ENCODE data around the gene MEIOSIN.

Gene MEIOSIN

DNA sequence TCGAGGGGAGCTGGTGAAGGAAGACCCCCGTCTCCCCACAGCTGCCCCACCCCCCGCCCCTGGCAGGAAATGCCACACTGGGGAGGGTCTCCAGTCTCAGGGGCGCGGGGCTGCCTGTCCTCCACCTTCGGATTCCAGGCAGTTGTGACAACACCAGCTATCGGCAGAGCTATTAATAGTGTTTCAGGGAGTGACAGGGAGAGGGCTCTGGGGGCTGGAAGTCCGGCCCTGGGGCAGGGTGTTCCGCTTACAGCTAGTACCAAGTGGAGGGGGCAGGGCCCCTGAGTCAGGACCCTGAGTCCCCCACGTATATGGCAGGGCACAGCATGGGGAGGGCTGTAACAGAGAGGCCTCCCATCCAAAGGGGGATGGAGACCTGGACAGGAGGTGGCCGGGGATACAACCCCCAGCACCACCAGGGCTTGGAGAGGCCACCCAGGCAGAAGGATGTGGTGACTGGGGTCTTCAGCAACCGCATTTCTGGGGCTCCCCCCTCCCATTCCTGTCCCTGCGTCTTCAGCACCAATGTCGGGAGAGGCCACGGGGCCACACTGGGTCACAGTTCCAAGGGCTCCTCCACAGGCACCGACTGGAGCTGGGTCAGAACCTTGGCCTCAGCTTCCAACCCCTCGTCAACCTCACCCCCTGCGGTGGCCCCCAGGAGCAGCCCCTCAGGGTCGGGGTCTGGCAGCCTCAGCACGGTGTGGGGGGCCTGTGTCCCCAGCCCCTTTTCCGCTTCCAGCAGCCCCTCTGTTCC is 31.9 kb downstream of the MEIOSIN start:
- DNase-seq (ENCODE audit: low read depth in 2 of 2): no peak

- no peak for DNase-seq (ENCODE audit: low read depth in 2 of 2)
Measured at GRCh38 chr19:45765702-45766295, 32.6 kb downstream of the MEIOSIN start.

DNA sequence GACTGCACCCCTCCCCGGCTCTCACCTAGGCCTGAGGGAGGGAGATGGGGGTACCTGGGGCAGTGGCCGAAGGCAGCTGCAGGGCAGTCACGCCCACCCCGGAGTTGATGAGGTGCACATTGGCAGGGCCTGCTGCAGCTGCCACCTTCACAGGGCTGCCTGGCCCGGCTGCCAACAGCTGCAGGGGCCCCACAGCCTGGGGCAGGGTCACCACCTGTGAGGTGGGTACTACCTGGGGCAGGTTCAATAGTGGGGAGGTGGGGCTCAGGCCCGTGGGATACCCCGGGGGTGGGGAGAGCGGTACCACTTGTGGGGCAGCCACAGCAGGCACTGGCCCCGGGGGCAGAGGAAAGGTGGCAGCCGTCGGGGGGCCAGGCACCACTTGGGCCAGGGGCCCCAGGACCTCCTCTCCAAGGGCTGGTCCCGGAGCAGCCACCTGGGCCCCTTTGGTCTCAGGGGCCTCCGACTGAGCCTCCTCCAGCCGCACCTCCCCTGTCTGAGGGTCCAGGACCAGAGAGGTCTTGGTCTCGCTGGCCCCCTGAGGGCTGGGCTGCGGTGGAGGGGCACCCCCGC is 33.1 kb downstream of the MEIOSIN start:
- DNase-seq (ENCODE audit: low read depth in 2 of 2): no peak

DNA sequence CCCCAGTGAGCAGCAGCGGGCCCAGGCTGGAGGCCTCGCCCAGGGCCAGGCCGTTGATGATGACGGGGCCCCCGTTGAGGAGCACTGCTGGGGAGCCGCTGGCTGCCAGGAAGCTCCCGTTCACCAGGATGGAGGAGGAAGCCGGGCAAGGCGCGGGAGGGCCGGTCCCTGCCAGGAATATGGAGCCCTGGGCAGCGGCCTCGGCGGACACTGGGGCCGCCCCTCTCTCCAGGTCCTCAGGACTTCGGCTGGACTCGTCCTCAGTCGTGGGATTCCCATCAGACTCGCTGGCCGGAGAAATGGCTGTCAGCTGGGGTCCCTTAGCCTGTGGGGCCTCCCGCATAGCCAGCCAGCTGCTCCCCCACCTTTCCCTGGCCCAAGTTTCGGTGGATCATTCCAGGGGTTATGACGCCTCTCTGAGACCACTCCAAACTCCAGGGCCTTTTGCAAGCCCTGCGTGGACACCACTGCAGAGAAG is 33.7 kb downstream of the MEIOSIN start:
- no peak for DNase-seq (ENCODE audit: low read depth in 2 of 2)

DNA sequence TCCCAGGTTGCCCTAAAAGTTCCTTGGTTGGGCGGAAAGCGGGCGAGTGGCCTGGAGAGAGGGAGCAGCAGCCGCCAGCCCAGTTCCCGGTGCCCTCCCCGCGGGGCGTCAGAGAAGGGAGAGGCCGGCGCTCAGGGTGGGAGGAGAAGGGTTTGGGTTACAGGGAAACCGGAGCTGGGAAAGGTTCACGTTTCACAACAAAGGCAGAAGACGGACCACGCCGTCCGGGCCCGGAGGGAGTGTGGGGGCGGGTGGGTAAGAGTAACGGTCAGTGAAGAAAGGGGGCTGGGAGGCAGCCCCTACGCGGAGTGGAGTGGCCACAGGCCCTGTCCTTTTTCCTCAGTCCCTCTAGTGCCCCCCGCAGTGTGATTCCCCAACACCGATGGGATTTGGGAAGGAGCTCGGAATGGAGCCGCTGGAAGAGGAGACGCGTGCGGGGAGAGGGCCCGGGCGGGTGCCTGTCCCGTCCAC is 34.2 kb downstream of the MEIOSIN start:
- DNase-seq (ENCODE audit: low read depth in 2 of 2): no peak

GRCh38 chr19:45767881-45768654 is 34.8 kb downstream of the MEIOSIN start:
- DNase-seq (ENCODE audit: low read depth in 2 of 2): no peak

DNA sequence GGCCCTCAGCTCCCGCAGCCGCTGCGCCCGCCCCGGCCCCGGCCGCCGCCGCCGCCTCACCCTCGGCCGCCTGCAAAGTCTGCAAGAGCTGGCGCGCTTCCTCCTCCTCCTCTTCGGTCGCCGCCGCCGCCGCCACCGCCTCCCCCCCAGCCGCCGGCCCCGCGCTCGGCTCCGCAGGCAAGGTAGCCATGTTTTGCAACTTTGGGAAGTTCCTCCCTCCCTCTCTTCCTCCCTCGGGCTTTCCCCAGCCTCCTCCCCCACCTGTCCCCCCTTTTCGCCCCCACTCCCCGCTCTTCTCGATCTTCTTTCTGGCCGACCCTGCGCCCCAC is 35.4 kb downstream of the MEIOSIN start:
- no peak for DNase-seq (ENCODE audit: low read depth in 2 of 2)

- DNase-seq (ENCODE audit: low read depth in 2 of 2): peak; percentile 91 to 94
Measured at GRCh38 chr19:45768984-45769782, 35.9 kb downstream of the MEIOSIN start, which contains the start of gene SIX5. SIX5 (minus strand) TSS chr19:45769252; CDS start chr19:45768844, 408 bp downstream.

- DNase-seq (ENCODE audit: low read depth in 2 of 2): no peak
Measured at GRCh38 chr19:45769821-45770191, 36.6 kb downstream of the MEIOSIN start.

- peak; percentile 81 to 82 for DNase-seq (ENCODE audit: low read depth in 2 of 2)
Measured at GRCh38 chr19:45770192-45771101, 37.2 kb downstream of the MEIOSIN start.

DNA sequence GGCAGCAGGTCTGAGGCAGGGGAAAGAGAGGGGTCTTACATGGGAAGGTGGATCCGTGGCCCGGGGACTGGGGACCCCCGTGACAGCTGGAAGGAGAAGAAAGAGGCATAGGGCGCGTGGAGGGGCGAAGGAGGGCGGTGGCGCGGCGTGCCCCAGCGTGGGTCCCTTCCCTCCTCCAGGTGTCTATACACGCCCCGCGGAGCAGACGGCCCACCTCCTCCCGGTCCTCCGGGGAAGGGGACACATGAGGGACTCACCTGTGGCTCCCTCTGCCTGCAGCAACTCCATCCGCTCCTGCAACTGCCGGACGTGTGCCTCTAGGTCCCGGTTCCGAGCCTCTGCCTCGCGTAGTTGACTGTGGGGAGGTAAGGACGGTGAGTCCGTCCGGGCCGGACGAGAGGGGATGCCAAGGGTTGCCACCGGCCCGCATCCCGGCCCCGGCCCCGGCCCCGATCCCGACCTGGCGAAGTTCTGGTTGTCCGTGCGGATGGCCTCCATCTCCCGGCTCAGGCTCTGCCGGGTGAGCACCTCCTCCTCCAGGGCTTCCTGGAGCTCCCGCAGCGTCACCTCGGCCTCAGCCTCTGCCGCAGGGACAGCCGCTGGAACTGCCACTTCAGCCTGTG is 38.2 kb downstream of the MEIOSIN start:
- DNase-seq (ENCODE audit: low read depth in 2 of 2): no peak

DNA sequence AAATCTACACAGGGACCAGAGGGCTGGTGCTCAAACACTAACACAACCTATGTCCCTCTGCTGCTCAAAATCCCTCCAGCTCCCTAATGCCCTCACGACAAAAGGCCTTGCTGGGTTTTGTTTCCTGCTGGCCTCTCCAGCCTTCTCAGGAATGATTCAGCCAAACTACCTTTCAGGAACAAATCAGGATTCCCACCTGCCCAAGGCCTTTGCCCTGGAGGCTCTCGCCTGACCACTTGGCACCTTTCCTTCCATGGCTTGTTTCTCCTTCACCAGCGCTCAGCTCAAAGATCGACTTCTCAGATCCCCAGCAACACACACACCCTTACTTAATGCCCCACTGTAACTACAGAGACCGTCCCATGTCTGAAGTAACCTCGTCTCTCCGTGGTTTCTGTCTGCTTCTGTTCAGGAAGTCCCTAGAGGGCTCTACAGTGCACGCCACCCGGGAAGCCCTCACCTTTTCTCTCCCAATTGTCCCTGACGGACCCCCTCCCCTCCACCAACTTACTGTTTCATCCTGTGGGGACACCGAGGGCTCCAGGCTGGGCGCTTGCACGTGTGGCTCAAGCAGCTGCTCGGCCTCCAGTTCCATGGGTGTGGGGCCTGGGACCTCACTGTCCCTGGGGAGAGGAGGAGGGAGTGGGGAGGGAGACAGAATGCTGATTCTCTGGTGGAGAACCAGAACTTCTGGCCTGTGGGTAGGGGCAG is 39.0 kb downstream of the MEIOSIN start:
- DNase-seq (ENCODE audit: low read depth in 2 of 2): no peak

DNA sequence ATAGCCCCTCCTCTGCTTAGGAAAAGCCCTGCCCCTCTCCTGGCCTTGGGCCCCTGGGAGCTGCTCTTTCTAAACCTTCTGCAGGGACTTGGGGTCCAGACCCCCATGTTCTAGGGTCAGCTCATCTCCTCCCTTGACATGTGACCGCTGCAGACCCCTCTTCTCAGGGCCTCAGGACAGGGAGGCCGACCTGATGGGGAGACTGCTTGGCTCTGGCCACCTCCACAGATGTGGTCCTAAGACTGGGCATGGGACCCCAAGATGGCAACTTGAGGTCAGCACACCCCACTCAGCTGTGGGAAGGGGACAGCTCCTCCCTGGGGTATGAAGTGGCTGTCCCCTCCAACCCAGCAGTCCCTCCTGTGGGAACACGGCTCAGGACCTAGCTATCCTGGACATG is 39.7 kb downstream of the MEIOSIN start:
- no peak for DNase-seq (ENCODE audit: low read depth in 2 of 2)

GRCh38 chr19:45773384-45773783 is 40.1 kb downstream of the MEIOSIN start:
- DNase-seq (ENCODE audit: low read depth in 2 of 2): no peak

DNA sequence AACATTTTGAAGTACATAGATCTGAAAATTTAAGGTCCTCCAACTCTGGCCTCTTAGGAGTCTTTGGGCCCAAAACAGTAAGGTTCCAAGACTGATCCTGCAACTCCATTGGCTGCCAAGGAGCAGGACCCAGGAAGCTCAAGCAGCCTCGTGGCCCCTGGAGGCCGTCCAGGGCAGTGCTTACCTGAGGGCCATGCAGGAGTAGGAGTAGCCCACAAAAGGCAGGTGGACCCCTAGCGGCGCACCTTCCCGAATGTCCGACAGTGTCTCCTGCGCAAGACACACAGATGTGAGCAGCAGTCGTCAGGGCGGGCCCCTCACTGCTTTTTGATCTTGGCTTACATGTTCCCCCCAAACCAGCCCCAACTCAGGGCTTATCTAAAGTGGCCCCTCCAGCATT is 41.5 kb downstream of the MEIOSIN start:
- DNase-seq (ENCODE audit: low read depth in 2 of 2): no peak

DNA sequence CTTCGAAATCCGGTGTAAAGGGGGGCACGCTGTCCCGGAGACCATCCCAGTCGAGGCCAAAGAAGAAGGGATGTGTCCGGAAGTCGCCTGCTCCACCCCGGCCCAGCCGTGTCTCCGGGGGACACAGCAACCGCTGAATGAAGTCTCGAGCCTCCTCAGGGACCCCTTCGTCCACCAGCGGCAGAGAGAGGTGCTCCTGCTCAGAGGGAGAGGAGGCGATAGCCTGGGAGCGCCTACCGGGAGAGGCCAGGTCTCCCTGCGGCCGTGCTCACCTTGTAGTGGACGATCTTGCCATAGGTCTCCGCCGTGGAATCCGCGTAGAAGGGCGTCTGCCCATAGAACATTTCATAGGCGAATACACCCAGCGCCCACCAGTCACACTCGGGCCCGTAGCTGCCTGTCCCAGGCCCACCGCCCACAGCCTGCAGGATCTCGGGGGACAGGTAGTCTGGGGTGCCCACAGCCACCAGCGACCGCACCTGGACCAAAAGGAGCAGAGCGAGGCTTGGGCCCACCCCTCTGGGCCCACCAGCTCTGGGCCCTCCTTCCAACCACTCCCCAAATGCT is 44.2 kb downstream of the MEIOSIN start:
- no peak for DNase-seq (ENCODE audit: low read depth in 2 of 2)

DNA sequence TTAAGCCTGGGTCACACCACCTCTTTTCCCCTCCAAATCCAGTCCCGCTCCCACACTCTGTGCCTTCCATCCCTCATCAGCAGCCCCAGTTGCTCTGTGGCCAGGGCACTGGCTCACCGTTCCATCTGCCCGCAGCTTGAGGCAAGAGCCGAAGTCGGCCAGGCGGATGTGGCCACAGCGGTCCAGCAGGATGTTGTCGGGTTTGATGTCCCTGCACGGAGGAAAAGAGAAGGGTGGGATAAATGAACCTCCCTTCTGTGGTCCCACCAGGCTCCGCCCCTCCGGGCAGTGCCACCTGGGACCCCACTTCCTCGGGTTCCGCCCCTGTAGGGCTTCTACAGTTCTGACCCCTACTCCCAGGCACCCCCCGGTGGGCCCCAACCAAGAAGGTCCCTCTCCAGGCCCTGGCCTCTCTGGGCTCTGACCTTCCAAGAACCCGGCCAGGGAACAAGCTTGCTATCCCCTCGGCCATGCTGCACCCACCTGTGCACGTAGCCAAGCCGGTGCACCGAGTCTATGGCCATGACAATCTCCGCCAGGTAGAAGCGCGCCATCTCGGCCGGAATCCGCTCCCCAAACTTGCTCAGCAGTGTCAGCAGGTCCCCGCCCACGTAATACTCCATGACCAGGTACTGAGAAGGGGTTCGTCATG is 44.9 kb downstream of the MEIOSIN start:
- no peak for DNase-seq (ENCODE audit: low read depth in 2 of 2)
